T-helper 1 cell (primary cell): Measurements from ENCODE around the gene RASSF8.

ENCODE experiments used
- DNase-seq, 5 donors: peaks; one replicate each; pipeline ENCODE4 v3.0.0-alpha.2; 2012 to 2020
- total RNA-seq, 4 donors: gene quantifications; one replicate each; lab custom pipeline; 2026; lab: John Stamatoyannopoulos, UW

The RASSF8 gene, protein sequence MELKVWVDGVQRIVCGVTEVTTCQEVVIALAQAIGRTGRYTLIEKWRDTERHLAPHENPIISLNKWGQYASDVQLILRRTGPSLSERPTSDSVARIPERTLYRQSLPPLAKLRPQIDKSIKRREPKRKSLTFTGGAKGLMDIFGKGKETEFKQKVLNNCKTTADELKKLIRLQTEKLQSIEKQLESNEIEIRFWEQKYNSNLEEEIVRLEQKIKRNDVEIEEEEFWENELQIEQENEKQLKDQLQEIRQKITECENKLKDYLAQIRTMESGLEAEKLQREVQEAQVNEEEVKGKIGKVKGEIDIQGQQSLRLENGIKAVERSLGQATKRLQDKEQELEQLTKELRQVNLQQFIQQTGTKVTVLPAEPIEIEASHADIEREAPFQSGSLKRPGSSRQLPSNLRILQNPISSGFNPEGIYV
- 0 to 0.15 (median 0.06) reads per million in 4 donors for total RNA-seq

DNA sequence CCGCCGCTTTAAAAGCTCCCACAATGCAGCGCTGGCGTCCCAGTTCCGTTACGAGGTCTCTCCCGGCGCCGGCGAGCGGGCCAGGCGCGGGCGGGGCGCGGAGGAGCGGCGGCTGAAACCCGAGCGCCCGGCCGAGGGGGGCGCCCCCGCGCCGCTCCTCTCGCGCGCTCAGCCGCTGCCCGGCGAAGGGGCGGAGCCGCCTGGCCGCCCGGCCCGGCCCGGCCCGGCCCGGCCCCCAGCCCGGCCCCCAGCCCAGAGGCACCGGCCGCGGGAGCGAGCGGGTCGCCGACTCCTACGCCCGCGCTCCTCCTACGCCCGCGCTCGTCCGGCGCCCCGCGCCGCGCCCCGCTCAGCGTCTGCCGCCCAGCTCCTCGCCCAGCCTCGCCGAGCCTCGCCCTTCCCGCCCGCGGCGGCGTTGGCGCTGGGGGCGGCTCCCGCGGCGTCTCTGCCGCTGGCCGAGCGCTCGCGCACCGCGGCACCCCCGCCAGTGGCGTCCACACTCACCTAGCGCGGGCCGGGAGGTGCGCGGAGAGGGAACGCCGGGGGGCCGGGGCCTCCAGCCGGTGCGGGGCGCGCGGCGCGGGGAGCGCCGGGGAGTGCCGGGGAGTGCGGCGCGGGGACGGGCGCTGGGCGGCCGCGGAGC lies at the start of gene RASSF8:
RASSF8 (plus strand) TSS at position 255 of the 643 bp plus-strand sequence. CDS start 96,662 bp downstream, outside the sequence.
- DNase-seq, result no peak

DNA sequence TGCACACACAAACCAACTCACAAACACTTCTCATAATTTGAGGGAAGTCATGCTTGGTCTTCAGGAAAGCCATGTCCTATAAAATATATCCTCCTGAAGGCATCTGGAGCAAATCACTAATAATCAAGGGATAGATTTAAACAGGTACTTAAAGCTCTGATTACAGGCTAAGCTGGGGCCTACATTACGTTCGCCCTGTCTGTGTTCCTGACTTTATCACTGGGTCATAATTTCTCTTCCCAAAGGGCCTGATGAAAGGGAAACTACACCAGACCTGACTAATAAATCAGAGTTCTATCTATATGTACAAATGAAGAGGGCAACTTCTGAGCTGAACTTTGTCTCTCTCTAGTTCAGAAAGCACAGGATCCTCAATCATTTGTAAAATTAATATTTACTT lies 43.9 kb upstream of the RASSF8 start:
- no peak for DNase-seq

DNA sequence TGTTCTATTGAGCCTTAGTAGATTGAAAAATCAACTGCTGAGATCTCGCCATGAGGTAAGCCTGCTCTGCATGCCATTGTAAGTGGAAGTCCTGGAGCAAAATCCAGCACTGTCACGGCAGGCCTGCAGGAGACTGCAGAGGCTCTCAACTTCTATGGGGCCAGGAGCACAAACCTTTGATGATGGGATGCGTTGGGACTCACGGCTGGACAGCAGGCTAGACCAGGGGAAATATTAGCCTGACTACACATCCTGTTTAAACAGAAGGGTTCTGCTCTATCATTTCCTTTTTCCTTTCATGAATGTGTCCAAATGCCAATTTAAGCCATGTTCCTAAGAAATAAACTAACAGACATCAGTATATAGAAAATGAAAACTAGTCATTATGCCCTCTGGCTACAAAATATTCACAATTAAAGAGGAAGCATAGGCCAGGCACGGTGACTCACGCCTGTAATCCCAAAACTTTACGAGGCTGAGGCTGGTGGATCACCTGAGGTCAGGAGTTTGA lies 33.9 kb upstream of the RASSF8 start:
- DNase-seq, result no peak

DNA sequence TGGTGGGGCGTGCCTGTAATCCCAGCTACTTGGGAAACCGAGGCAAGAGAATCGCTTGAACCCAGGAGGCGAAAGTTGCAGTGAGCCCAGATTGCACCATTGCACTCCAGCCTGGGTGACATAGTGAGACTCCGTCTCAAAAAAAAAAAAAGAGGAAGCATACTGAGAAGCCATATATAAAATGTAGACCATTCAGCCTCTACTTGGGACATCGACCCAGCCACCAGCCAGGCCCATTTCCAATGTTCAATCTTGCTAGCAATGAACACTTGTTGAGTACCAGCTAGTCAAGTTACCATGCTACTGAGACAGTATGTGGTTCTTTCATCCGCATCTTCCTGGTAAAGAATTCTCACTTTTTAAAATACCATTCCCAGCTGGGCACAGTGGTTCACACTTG lies 33.4 kb upstream of the RASSF8 start:
- DNase-seq, result no peak

DNA sequence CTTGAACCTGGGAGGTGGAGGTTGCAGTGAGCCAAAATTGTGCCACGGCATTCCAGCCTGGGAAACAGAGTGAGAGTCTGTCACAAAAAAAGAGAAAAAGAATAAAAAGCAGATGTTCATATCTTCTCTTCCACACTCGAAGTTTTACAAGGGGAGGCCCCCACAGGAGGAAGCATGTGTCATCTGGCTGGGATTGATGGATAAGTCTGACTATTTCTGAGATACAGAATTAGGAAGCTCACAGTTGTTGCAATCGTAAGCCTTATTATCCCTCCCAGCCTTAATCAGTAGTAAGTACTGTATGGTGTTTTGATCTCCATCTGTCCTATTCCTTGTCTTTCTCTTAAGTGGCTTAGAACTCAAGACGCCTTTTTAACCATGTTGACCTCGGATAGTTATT lies 31.9 kb upstream of the RASSF8 start:
- DNase-seq, result no peak

DNA sequence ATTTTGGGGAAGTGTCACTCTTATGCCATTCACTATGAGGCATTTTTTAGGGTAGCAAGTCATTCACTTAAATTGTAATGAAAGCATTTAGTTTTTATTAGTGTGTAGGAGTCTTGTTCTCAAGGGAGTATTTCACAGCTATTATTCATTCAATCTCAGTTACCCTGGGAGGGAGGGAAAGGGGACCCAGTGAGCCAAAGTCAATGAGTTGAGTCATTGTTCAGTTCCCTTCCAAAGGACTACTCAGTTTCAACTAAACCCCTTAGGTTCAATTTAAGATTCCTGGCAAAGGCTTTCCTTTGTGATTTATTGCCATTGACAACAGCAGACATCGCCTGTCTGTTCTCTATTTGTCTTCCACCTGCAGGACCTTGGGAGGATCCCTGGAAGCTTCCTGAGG lies 29.3 kb upstream of the RASSF8 start:
- no peak for DNase-seq

DNA sequence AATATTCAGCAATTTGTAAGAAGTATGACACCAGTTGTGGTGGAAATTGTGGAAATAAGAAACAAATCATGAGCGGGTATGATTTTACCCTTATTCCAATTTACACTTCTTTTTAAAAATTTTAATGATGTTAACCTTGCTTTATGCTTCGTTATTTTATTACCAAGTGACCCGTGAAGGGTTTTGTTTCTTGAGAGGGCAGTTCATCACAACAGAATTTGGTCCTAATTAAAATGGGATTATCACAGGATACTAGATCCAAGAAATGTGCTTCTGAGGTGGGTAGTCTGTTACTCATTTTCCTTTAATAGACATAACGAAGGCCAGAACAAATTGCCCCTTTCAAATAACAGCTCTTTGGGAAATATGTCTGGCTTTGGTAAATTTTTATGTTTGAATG lies 25.5 kb upstream of the RASSF8 start:
- DNase-seq, result no peak

DNA sequence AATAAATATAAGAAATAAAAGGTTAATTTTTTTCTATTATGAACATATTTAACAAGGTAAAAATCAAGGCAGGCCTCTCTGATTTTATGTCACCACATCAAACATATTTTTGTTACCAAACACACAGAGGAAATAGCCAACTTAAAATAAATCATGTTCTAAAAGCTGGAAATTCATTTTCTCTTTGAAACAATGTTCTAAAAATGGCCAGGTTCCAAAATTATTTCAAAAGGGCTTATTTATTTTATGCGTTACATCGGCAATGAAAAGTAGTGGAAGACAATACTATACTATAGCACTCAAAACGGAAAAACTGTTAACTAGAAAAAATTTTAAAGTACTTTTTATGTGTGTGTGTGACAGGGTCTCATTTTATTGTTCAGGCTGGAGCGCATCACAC lies 24.0 kb upstream of the RASSF8 start:
- no peak for DNase-seq

DNA sequence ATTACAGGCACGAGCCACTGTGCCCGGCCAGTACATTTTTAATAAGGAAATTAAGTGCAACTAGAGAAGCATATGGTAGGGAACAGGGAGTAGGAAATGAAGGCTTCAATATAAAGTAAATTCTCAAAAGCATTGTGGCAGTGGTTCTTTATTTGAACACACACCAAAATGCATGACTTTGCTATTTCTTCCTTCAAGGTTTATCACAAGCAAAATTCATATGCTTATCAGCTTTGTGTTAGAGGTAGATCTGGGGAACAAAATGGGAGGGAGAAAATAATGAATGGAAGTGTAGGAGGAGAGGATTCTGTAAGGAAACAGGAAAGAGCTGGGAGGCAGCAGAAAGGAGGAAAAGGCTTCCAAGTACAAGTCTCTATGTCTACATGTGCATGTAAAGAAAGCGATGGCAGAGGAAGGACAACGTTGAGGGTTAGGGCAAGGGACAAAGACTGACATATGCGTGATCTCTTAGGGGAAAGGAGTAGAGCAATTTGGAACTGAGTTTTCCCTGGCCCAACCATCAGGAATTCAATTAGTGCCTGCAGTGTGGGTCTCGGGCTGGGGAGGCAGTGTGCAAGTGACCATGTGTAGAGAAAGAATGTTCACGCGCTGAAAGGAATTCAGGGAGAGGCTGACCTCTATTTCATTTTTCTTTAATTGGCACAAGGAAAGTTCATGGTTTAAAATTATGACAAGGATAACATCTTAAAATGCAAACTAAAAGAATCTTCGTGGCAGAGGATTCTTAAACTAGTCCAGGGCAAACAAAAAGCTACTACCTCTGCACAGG lies 22.9 kb upstream of the RASSF8 start:
- no peak for DNase-seq

DNA sequence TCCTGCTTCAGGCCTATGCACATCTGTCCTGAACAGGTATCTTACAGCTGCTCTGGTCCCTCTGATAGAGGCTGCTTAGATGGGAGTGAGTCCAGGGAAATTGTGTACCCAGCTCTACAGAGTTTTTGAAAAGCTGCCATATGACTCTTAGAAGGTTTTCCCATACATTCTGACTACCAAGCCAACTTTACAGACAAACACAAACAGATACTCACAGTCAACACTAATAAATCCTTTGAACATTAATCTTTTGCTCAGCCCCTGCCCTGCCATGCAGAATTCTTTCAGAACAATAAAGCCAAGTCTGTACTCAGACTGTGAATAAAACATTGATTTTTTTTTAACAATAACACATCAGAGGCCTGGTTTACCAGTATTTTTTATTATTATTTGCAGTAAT lies 21.4 kb upstream of the RASSF8 start:
- no peak for DNase-seq

DNA sequence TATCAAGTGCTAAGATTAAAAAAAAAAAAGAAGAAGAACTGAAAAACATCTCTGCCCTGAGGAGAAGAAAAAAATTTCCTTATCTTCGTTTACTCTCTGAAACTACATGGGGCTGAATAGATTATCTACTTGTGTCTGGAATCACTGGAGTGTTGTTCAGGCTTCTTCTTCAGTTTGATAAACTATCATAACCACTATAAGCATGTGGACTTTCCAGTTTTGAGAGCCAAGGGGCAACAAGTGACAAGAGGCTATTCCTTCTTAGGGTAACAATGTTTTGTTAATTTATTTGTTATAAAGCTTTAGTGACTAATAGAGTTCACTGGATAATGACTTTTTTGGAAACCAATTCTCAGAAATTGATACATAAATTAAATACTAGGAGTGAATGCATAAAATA lies 19.9 kb upstream of the RASSF8 start:
- no peak for DNase-seq

DNA sequence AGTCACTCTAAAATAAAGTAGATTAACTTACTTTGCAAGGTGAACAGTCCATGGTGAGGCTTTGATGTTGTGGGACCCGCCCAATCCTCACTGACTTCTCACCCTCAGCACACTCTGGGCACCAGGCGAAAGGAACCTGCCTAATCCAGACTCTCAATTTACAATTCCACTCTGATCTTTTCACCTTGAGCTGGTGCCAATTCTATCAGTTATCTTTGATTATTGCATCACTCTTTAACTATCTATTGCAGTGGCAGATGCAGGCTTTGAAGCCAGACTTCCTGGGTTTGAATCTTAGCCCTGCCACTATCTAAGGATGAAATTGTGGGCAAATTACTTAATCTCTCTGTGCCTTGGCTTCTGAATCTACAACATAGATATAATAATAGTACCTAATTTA lies 18.9 kb upstream of the RASSF8 start:
- DNase-seq, result no peak

DNA sequence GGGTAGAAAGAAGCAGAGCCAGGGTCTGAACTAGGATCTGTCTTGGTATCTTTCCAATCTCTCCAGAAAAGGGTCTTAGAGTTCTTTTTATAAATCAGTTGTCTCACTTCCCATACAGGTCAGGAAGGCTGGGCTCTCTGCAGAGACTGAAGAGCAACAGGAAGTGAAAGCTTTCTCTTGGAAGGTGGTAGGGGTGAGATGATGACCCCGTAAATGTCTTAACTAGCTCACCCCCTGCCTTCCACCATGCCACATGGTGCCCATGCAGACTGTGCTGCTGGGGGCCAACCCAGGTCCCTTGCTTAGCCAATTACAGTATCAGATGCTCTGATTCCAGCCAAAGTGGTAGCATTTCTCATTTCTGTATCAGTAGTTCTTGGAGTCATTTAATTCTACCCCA lies 17.6 kb upstream of the RASSF8 start:
- no peak for DNase-seq

DNA sequence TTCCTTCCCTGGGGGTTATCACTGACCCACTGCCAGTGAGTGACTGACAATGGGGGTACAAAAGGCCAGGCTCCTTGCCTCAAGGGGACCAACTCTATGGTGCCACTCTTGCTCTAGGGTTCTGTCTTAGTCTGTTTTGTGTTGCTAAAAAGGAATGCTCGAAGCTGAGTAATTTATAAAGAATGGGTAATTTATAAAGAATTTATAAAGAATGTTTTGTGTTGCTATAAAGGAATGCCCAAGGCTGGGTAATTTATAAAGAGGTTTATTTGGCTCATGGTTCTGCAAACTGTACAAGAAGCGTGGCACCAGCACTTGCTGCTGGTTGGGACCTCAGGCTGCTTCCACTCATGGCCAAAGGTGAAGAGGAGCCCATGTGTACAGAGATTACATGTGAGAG lies 15.8 kb upstream of the RASSF8 start:
- DNase-seq, result no peak

DNA sequence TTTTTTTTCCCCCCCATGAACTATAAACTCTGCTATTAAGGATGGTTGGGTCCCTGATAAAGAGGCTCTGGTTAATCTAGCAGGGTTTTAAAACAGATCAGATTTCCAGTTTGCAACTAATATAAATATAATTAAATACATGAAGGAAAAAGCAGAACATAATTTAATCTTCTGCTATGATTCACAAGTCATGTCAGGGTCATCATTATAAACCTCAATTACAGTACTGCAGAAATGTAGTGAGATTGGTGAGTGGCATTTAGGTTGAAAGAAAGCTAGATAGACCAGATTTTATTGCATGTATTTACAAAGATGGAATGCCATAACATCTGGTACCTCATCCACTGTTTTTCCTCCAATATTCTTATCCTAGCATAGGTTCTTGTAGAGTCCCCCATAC lies 14.5 kb upstream of the RASSF8 start:
- no peak for DNase-seq

DNA sequence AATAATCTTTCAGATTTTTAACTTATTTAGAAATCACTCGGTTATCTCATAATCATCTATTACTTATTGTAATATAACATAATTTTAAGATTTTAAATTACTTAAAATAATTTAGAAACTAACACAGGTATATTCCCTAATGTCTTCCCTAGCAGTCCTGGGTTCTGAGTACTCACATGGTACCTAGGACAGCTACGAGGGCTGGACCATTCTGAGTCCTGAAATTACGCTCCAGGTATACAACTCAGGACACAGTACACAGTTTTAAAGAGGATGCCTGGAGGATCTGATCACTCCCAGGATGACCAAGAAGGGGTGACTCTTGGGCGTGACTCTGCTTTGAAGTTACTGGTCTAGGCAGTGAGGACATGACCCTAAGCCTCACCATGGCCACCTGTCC lies 9.1 kb upstream of the RASSF8 start:
- DNase-seq, result no peak

DNA sequence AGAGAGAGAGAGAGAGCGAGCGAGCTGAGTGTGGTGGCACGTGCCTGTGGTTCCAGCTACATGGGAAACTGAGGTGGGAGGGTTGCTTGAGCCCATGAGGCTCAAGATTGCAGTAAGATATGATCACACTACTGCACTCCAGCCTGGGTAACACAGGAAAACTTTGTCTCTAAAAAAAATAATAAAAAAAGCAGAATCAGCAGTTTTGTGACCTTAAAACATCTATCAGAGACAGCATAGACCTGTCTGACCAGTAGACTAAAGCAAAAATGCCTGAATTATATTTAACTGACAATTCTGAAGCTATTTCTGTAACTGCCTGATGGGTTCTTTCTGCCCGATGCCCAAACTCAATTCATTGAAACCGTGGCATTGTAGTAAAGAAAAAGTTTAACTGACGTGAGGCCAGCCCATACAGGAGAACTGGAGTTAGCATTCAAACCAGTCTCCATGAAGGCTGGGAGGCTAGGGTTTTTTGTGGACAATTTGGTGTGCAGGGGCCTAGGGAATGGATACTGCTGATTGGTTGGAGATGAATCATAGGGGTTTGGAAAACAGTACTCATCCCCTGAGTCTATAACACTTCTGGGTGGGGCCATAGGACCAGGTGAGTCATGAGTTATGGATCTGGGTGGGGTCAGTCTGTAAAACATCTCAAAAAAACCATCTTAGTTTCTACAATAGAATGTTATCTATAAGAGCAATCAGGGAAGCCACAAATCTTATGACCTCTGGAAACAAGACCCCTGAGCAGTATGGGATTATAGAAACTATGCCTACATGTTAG lies 8.0 kb upstream of the RASSF8 start:
- no peak for DNase-seq

DNA sequence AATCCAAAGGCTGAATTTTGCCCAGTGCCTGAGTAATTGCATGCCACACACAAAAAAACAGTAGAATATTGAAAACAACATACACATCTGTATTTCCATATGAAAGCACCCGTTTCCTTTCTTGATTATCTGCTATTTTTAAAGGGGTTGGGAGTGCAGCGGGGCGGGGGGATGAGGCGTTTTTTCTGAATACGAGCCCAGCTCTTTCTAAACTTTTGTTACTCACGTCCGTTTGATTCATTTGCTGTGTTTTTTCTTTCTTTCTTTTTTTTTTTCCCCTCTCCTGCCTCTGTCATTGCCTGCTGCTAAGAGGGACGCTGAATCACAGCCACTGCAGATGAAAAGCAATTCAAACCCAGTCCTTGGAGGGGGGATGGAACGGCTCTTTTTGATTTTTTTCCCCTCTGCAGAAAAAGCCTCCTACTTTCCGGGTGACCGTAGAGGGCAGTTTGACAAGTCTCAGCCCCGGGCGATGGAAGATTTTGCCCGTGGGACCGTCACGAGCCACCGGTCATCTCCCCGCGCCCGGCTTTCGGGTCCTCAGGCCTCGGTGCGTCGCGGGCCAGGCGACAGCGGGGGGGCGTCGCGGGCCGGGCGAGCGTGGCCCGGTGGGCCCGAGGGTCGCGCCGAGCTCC lies 572 bp upstream of the RASSF8 start:
- no peak for DNase-seq

DNA sequence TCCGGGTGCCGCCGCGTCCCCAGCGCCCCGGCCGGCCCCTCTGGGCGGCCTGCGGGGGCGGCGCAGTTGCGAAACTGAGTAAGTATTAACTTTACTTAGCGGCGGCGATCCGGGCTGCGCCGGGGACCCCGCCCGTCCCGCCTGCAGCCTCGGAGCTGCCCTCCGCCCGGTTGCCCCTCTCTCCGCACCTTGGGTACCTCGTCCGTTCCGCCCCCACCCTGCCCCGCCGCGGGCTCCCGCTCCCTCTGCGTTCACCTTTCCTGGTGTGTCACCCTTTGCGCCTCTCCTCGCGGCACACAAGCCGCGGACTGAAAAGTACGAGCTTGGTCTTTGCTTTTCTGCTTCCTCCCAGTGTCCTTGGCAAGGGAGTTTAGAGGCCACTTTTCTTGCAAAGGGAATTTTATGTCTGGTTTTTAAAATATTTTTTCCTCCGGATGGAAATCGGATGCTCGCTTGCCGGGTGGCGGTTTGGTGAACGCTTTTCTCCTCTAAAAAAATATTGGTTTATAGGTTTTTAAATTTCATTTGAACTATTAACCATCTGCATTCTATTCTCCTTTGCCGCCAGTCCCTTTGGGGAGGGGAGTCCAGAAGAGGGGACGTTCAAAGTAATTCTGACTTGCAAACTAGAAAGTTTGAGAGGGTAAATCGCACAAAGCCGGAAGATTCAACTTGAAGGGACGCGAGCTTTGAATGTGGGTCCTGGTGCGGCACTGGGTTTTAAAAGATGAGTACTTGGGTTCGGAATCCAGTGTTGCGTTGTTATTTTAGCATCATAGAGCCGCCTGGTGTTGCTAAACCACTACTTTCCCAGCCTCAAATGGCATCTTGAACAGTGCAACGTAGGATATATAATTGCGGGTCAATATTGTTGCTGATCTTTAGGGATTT lies 834 bp downstream of the RASSF8 start:
- peak in 1 of 5 donors; percentile 4 for DNase-seq

DNA sequence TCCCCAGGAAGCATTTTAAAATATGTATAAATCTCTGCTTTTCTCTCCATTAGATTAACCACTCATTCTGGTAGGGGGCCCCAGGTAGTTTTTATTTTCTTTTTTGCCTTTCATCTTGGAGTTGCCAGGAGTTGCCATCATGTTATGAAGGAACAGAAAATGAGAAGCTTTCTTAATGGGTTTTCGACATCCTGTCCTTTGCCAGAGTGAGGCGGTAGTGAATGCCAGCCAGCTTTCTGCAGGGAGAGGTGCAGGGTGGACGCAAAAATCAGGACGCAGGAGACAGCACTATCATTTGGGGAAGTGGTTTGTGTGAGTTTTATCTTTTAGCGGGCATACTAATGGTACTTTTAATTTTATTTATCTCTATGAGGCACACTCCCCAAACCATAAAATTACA lies 1.7 kb downstream of the RASSF8 start:
- no peak for DNase-seq

DNA sequence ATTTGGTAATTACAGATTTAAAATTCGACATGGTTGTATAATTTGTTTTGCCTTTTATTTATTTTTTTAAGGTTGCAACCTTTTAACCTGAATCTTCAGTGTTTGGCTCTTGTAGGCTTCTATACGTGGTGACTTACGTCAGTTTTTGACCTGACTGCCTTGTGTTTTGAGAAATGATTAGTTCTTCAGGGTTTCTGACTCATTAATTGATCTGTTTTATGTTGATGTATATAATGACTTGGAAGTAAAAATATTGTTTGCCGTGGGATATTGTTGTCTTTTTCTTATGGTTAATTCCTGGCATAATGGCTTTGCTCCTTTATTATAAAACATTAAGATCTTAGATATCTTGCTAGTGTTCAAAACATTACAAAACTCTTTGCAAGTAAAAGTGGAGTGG lies 2.5 kb downstream of the RASSF8 start:
- no peak for DNase-seq
